Astrocyte of the spinal cord (primary cell): ENCODE measurements around the gene AUH.

ENCODE experiments used
- DNase-seq: peaks from one replicate; pipeline ENCODE4 v3.0.0; 2011; ENCODE audit warnings: low read depth, low spot score
- H3K4me3 ChIP-seq: 2 replicates; pipeline ENCODE4 v1.5.1; 2011; ENCODE audit warnings: low read depth, mild to moderate bottlenecking, low read length, moderate library complexity
- CTCF ChIP-seq: IDR thresholded peaks from 2 replicates; pipeline ENCODE4 v1.5.1; 2012; ENCODE audit warnings: low read depth, mild to moderate bottlenecking, low read length, inconsistent platforms
- in situ Hi-C: cut with HindIII; loops from 2 replicates; pipeline ENCODE4 v1.10.0; 2017; ENCODE audit warnings: low sequenced_read_pairs

AUH gene

GRCh38 chr9:91403665-91404543 is 42.2 kb upstream of the AUH start:
- no peak for TF ChIP-seq CTCF
- in situ Hi-C loops = no loop called here
- H3K4me3 ChIP-seq = no peak overlapping the region
- no peak for DNase-seq

GRCh38 chr9:91398926-91399325 is 37.2 kb upstream of the AUH start:
- no peak overlapping the region for H3K4me3 ChIP-seq
- DNase-seq = no peak
- in situ Hi-C loops = no loop called here
- TF ChIP-seq CTCF = no peak

- in situ Hi-C loops = no loop called here
- DNase-seq = peak; percentile 93
These were observed 34.1 kb upstream of the AUH start for GRCh38 chr9:91395553-91396471.

GRCh38 chr9:91395106-91395552 is 33.4 kb upstream of the AUH start:
- H3K4me3 ChIP-seq = no peak overlapping the region
- in situ Hi-C loops = no loop called here
- TF ChIP-seq CTCF = no peak
- no peak for DNase-seq

More at GRCh38 chr9:91395553-91396471, 34.1 kb upstream of the AUH start:
- no peak for TF ChIP-seq CTCF
- no peak overlapping the region for H3K4me3 ChIP-seq

- H3K4me3 ChIP-seq = no peak overlapping the region
- in situ Hi-C loops = no loop called here
- DNase-seq = no peak
- TF ChIP-seq CTCF = no peak
These were observed 32.1 kb upstream of the AUH start for GRCh38 chr9:91393826-91394225.

GRCh38 chr9:91392435-91392834 is 30.7 kb upstream of the AUH start:
- in situ Hi-C loops = no loop called here
- H3K4me3 ChIP-seq = no peak overlapping the region
- no peak for TF ChIP-seq CTCF
- DNase-seq = no peak
